GM12864 (cell line): Measurements from ENCODE around the gene C2CD4D.

Source experiments
- DNase-seq: peaks from one replicate; pipeline ENCODE4 v3.0.0-alpha.2; 2011; ENCODE audit warnings: low read depth
- H3K4me3 ChIP-seq: 2 replicates; pipeline ENCODE4 v1.5.1; 2011; ENCODE audit warnings: mild to moderate bottlenecking, low read depth, low read length, control low read depth
- CTCF ChIP-seq: IDR thresholded peaks from 2 replicates; pipeline ENCODE4 v1.5.1; 2011; ENCODE audit warnings: low read depth, mild to moderate bottlenecking, moderate library complexity, low read length, control low read depth, inconsistent platforms; ENCODE audit errors: missing control alignments

Gene C2CD4D

GRCh38 chr1:151864411-151864810, 24.8 kb upstream of the C2CD4D start:
- no peak overlapping the region for H3K4me3 ChIP-seq
- no peak for TF ChIP-seq CTCF
- DNase-seq, result no peak

- TF ChIP-seq CTCF, result no peak
- H3K4me3 ChIP-seq, result no peak overlapping the region
- DNase-seq, result no peak
Observed at GRCh38 chr1:151862604-151863003, 23.0 kb upstream of the C2CD4D start.

- TF ChIP-seq CTCF, result no peak
- no peak for DNase-seq
- H3K4me3 ChIP-seq, result no peak overlapping the region
Observed at GRCh38 chr1:151860504-151861187, 21.0 kb upstream of the C2CD4D start.

- H3K4me3 ChIP-seq, result no peak overlapping the region
- TF ChIP-seq CTCF, result no peak
- no peak for DNase-seq
Observed at GRCh38 chr1:151859891-151860293, 20.3 kb upstream of the C2CD4D start.

GRCh38 chr1:151858886-151859665, 19.5 kb upstream of the C2CD4D start:
- DNase-seq, result no peak
- no peak for TF ChIP-seq CTCF
- no peak overlapping the region for H3K4me3 ChIP-seq

- DNase-seq, result no peak
- no peak overlapping the region for H3K4me3 ChIP-seq
- no peak for TF ChIP-seq CTCF
Observed at GRCh38 chr1:151858030-151858746, 18.6 kb upstream of the C2CD4D start.
